HL-60 (cell line): ENCODE measurements around the gene HEATR9.

ENCODE experiments used
- DNase-seq, 2 experiments: peaks; one replicate each; pipeline ENCODE4 v3.0.0-alpha.2; 2010 to 2020; ENCODE audit warnings: low read depth in 1 of 2, low spot score in 1 of 2
- H3K27ac ChIP-seq: fragments of 250-450 bp; sonication (Bioruptor Pico); replicated peaks from 2 replicates; pipeline ENCODE4 v1.5.1; 2020; ENCODE audit warnings: mild to moderate bottlenecking, moderate library complexity
- H3K27me3 ChIP-seq: fragments of 250-450 bp; sonication (Bioruptor Pico); 2 replicates; pipeline ENCODE4 v1.5.1; 2021; ENCODE audit warnings: mild to moderate bottlenecking, moderate library complexity; ENCODE audit not compliant: insufficient read depth, poor library complexity, severe bottlenecking
- H3K4me3 ChIP-seq: replicated peaks from 2 replicates; pipeline ENCODE4 v1.5.1; 2011; ENCODE audit warnings: mild to moderate bottlenecking, control low read depth, low read length; ENCODE audit not compliant: insufficient read depth
- CTCF ChIP-seq: IDR thresholded peaks from one replicate; pipeline ENCODE4 v1.5.1; 2011; ENCODE audit warnings: low read length, control low read depth, inconsistent platforms; ENCODE audit not compliant: insufficient read depth
- GABPA ChIP-seq: IDR thresholded peaks from 2 replicates; pipeline ENCODE4 v1.6.1; 2012; ENCODE audit warnings: low read depth
- POLR2AphosphoS5 ChIP-seq: IDR thresholded peaks from 2 replicates; pipeline ENCODE4 v1.6.1; 2012; ENCODE audit warnings: low read depth
- REST ChIP-seq: IDR thresholded peaks from 2 replicates; pipeline ENCODE4 v1.6.1; 2012; ENCODE audit warnings: low read depth; ENCODE audit not compliant: insufficient replicate concordance
- SPI1 ChIP-seq: IDR thresholded peaks from 2 replicates; pipeline ENCODE4 v1.6.1; 2012; ENCODE audit warnings: low read depth, mild to moderate bottlenecking, borderline replicate concordance

Gene HEATR9

GRCh38 chr17:35811759-35812158, 56.9 kb downstream of the HEATR9 start:
- TF ChIP-seq GABPA (no peak), REST (no peak), SPI1 (no peak), POLR2AphosphoS5 (no peak), CTCF (no peak)
- DNase-seq: no peak
- Histone ChIP-seq H3K27ac (no peak overlapping the region), H3K4me3 (no peak overlapping the region), H3K27me3 (no peaks in the 10 kb centered on the region)

- DNase-seq: no peak
Observed at GRCh38 chr17:35809855-35810461, 58.7 kb downstream of the HEATR9 start.

More at GRCh38 chr17:35809855-35810461, 58.7 kb downstream of the HEATR9 start:
- H3K27ac ChIP-seq: peak overlapping the region; percentile 98
- no peak for TF ChIP-seq GABPA
- TF ChIP-seq SPI1: no peak
- TF ChIP-seq POLR2AphosphoS5: no peak
- no peak for TF ChIP-seq REST
- no peak for TF ChIP-seq CTCF
- peak overlapping the region; percentile 98 for H3K4me3 ChIP-seq
- H3K27me3 ChIP-seq: no peaks in the 10 kb centered on the region
